H1 (cell line): ENCODE data around the gene PCBD1.

Experiments used
- EZH2 ChIP-seq: fragments of 200-600 bp; sonication (generic); IDR thresholded peaks from 2 replicates; pipeline ENCODE4 v1.7.1; 2012; ENCODE audit warnings: low read depth, mild to moderate bottlenecking, moderate library complexity, low read length, inconsistent platforms; ENCODE audit not compliant: severe bottlenecking
- FOSL1 ChIP-seq: IDR thresholded peaks from 2 replicates; pipeline ENCODE4 v1.6.1; 2011; ENCODE audit warnings: mild to moderate bottlenecking, low read depth, low read length, moderate library complexity; ENCODE audit not compliant: insufficient read depth
- HDAC2 ChIP-seq, 2 experiments: fragments of 300-600 bp in 1 of 2; sonication (generic) in 1 of 2; IDR thresholded peaks; 2 replicates each; pipeline ENCODE4 v1.6.1; 2011 to 2012; ENCODE audit warnings: low read depth in 2 of 2, low read length in 2 of 2, mild to moderate bottlenecking in 2 of 2, moderate library complexity in 2 of 2, borderline replicate concordance in 1 of 2, inconsistent platforms in 1 of 2
- POLR2AphosphoS5 ChIP-seq: IDR thresholded peaks from 2 replicates; pipeline ENCODE4 v1.6.1; 2011; ENCODE audit warnings: low read depth, low read length
- RAD21 ChIP-seq, 2 experiments: IDR thresholded peaks in 1 of 2; conservative IDR thresholded peaks in 1 of 2; 2 replicates each; pipeline ENCODE4 v1.6.1; 2011; ENCODE audit warnings: low read depth in 2 of 2, low read length in 2 of 2, improper control_type of control experiment in 1 of 2, inconsistent platforms in 1 of 2, mild to moderate bottlenecking in 1 of 2, moderate library complexity in 1 of 2
- SIN3A ChIP-seq, 2 experiments: IDR thresholded peaks in 1 of 2; conservative IDR thresholded peaks in 1 of 2; 2 replicates each; pipeline ENCODE4 v1.6.1; 2011 to 2012; ENCODE audit warnings: low read length in 2 of 2, improper control_type of control experiment in 1 of 2, low read depth in 1 of 2, mild to moderate bottlenecking in 1 of 2
- SP4 ChIP-seq: IDR thresholded peaks from 2 replicates; pipeline ENCODE4 v1.6.1; 2012; ENCODE audit warnings: low read length, inconsistent platforms
- TEAD4 ChIP-seq: IDR thresholded peaks from 2 replicates; pipeline ENCODE4 v1.6.1; 2012; ENCODE audit warnings: low read depth, low read length, inconsistent platforms, mixed read lengths
- TF ChIP-seq, protein P1 (sequence below), 3 experiments: IDR thresholded peaks; 1 replicate in 2 of 3; 2 replicates in 1 of 3; pipeline versions ENCODE4 v1.5.1 to v1.6.1; 2011; ENCODE audit warnings: low read length in 3 of 3, mild to moderate bottlenecking in 3 of 3, inconsistent platforms in 2 of 3, low read depth in 1 of 3, moderate library complexity in 1 of 3; ENCODE audit not compliant: insufficient read depth in 1 of 3; ENCODE audit errors: control extremely low read depth in 1 of 3
- TF ChIP-seq, protein P2 (sequence below): IDR thresholded peaks from 2 replicates; pipeline ENCODE4 v1.6.1; 2012; ENCODE audit warnings: inconsistent platforms

DNA sequence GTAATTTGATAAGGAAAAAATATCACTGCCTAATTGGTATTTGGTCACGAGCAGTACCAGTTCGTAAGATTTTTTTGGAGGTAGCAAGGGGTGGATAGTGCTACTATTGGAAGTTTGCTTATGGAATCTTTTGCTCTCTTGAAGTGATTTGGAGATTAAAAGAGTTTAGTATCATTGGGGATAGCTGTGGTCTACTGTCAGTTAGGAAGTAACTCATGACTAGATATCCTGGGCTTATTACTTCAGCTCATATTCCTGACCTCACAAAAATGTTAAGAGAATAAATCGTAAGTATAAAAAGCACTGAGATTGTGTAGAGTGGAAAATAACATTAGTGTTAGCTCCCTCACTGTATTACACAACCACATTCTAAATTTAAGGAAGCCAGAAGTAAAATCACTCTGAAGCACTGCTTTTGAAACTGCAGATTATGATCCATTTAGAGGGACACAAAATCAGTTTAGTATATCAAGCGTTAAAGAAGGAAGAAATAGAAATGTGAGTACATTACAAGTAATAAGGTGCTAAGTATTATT lies 50.0 kb downstream of the PCBD1 start:
- TF ChIP-seq SIN3A (conservative IDR thresholded peaks at IDR 0.05 in 1 of 2, IDR thresholded peaks at IDR 0.05 in 1 of 2; ENCODE audit: low read depth in 1 of 2, low read length in 2 of 2) (no peak), FOSL1 (no peak), RAD21 (IDR thresholded peaks at IDR 0.05 in 1 of 2, conservative IDR thresholded peaks at IDR 0.05 in 1 of 2; ENCODE audit: low read depth in 2 of 2, low read length in 2 of 2) (no peak), POLR2AphosphoS5 (no peak), TEAD4 (no peak), HDAC2 (IDR thresholded peaks at IDR 0.05; ENCODE audit: borderline replicate concordance in 1 of 2, low read depth in 2 of 2, low read length in 2 of 2) (no peak), EZH2 (no peak), SP4 (no peak)
- TF ChIP-seq, protein P1, sequence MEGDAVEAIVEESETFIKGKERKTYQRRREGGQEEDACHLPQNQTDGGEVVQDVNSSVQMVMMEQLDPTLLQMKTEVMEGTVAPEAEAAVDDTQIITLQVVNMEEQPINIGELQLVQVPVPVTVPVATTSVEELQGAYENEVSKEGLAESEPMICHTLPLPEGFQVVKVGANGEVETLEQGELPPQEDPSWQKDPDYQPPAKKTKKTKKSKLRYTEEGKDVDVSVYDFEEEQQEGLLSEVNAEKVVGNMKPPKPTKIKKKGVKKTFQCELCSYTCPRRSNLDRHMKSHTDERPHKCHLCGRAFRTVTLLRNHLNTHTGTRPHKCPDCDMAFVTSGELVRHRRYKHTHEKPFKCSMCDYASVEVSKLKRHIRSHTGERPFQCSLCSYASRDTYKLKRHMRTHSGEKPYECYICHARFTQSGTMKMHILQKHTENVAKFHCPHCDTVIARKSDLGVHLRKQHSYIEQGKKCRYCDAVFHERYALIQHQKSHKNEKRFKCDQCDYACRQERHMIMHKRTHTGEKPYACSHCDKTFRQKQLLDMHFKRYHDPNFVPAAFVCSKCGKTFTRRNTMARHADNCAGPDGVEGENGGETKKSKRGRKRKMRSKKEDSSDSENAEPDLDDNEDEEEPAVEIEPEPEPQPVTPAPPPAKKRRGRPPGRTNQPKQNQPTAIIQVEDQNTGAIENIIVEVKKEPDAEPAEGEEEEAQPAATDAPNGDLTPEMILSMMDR (IDR thresholded peaks at IDR 0.05; ENCODE audit: control extremely low read depth in 1 of 3, insufficient read depth in 1 of 3, low read depth in 1 of 3, low read length in 3 of 3), result no peak
- TF ChIP-seq, protein P2, sequence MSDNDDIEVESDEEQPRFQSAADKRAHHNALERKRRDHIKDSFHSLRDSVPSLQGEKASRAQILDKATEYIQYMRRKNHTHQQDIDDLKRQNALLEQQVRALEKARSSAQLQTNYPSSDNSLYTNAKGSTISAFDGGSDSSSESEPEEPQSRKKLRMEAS, result no peak
